ENCODE data around the gene SLC22A13. TPM values are rescaled to one million over a fixed set of nuclear protein-coding genes. Genes with fewer than 3 reads are reported as not detected.

Gene SLC22A13
- total RNA-seq, 4 donors from 2014 or later = 0.13 to 0.17 TPM; not detected in 2

DNA sequence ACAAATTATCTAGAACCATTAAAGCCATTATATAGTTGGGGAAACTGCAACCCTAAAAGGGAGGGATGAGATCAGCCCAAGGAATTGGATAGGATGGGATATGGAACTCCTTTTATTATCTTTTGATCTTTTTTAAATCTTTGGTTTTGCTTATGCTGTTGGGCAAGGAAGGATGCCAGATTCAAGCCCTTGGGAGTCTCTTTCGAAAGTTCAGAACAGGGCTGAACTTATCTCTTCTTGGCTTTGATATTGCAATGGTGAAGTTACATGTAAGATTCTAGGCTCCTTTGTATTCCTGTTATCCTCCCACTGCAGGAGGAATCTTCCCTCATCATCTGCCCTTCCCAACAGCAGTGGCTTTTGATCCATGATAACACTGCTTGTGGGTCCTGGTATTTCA lies 10.0 kb upstream of the SLC22A13 start:
- TF ChIP-seq, protein P1, sequence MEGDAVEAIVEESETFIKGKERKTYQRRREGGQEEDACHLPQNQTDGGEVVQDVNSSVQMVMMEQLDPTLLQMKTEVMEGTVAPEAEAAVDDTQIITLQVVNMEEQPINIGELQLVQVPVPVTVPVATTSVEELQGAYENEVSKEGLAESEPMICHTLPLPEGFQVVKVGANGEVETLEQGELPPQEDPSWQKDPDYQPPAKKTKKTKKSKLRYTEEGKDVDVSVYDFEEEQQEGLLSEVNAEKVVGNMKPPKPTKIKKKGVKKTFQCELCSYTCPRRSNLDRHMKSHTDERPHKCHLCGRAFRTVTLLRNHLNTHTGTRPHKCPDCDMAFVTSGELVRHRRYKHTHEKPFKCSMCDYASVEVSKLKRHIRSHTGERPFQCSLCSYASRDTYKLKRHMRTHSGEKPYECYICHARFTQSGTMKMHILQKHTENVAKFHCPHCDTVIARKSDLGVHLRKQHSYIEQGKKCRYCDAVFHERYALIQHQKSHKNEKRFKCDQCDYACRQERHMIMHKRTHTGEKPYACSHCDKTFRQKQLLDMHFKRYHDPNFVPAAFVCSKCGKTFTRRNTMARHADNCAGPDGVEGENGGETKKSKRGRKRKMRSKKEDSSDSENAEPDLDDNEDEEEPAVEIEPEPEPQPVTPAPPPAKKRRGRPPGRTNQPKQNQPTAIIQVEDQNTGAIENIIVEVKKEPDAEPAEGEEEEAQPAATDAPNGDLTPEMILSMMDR (IDR thresholded peaks at IDR 0.05) = no peak
- no peak for TF ChIP-seq POLR2A (IDR thresholded peaks at IDR 0.05)
- intact Hi-C loops (cut with DNase I; ENCODE audit: low total_unique reads) = no loop called here
- DNase-seq (ENCODE audit: low spot score in 2 of 2) = no peak
- H3K4me3 ChIP-seq (ENCODE audit: low read depth, poor library complexity, severe bottlenecking) = no peak overlapping the region
- 67 to 73% methylated on average over 1 of the region's 1 CpG for WGBS, 2 donors

DNA sequence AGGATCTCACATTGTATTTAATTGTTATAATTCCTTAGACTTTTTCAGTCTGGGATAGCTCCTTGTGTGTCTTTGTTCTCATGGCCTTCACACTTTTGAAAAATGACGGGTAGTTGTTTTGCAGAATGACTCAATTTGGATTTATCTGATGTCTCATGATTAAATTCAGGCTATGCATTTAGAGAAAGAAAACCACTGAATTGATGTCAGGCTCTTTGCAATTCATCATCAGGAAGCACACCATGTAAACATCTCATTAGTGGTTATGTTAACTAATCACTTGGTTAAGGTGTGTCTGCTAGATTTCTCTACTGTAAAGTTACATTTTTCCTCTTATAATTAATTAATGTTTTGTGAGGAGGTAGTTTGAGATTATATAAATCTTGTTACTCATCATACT lies 8.0 kb upstream of the SLC22A13 start:
- DNase-seq (ENCODE audit: low spot score in 2 of 2) = no peak
- intact Hi-C loops (cut with DNase I; ENCODE audit: low total_unique reads) = no loop called here
- no peak overlapping the region for H3K4me3 ChIP-seq (ENCODE audit: low read depth, poor library complexity, severe bottlenecking)

DNA sequence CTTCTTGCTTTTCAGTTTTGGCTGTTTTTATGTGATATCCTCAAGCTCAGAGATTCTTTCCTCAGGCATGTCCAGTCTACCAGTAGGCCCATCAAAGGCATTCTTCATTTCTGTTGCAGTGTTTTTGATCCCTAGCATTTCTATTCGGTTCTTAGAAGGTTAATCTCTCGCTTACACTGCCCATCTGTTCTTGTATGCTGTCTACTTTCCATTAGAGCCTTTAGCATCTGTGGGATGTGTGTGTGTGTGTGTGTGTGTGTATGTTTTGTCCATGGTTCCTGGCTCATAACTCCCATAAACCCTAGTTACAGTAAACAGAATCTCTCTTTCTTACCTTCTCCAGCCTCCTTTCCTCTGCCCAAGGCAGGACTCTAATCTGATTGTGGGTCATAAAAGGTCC lies 5.1 kb upstream of the SLC22A13 start:
- no peak for DNase-seq (ENCODE audit: low spot score in 2 of 2)
- intact Hi-C loops (cut with DNase I; ENCODE audit: low total_unique reads) = no loop called here
- 96 to 98% methylated on average over 2 of the region's 2 CpGs for WGBS, 2 donors

More for the DNA sequence above, 8.0 kb upstream of the SLC22A13 start:
- WGBS, 2 donors = 72 to 89% methylated on average over 1 of the region's 1 CpG
- TF ChIP-seq, protein P1 (IDR thresholded peaks at IDR 0.05) = no peak
- no peak for TF ChIP-seq POLR2A (IDR thresholded peaks at IDR 0.05)

DNA sequence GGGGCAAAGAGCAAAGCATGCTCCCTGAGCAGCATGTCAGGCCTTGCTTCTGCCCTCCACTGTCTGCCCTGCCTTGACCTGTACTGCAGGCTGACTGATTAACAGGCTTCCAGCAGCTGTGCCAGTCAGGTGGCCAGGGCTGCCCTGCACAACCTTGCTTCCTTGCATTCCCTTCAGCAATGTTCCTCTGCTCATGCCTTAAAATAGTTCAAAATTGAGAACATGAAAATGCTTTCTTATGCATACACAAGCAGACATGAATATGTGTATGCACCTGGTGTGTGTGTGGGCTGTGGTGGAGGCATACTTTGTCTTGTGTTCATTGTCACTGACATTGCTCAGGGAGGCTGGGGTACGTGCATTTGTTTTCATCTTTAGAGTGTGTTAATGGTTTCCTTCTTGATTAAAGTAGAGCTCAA lies 1.2 kb upstream of the SLC22A13 start:
- TF ChIP-seq POLR2A (IDR thresholded peaks at IDR 0.05) = no peak
- TF ChIP-seq, protein P1 (IDR thresholded peaks at IDR 0.05) = no peak
- DNase-seq (ENCODE audit: low spot score in 2 of 2) = no peak
- intact Hi-C loops (cut with DNase I; ENCODE audit: low total_unique reads) = no loop called here
- no peak overlapping the region for H3K4me3 ChIP-seq (ENCODE audit: low read depth, poor library complexity, severe bottlenecking)
- 0% methylated on average over 1 of the region's 1 CpG for WGBS, 2 donors

More for the DNA sequence above, 5.1 kb upstream of the SLC22A13 start:
- H3K4me3 ChIP-seq (ENCODE audit: low read depth, poor library complexity, severe bottlenecking) = no peak overlapping the region
- TF ChIP-seq, protein P1 (IDR thresholded peaks at IDR 0.05) = no peak
- no peak for TF ChIP-seq POLR2A (IDR thresholded peaks at IDR 0.05)

DNA sequence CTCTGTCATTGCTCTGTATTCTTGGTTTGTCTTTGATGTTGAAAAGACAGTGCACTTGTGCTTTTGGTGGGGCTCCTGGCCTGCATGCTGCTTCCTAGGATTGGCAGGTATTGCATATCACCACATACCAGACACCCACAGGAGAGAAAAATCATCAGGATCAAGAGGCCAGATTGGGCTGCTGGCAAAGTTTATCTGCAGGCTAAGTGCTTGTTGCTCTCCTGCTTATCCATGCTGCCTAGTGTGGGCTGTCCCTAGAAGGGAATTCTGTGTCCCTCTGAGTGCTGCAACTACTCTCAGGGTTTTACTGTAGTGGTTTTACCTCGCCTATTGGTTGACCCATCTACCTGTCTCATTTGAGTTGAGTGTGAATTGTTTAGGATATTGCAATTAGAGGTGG lies 833 bp upstream of the SLC22A13 start:
- WGBS, 2 donors = 89 to 95% methylated on average over 1 of the region's 1 CpG
- no peak for DNase-seq (ENCODE audit: low spot score in 2 of 2)
- H3K4me3 ChIP-seq (ENCODE audit: low read depth, poor library complexity, severe bottlenecking) = no peak overlapping the region
- TF ChIP-seq, protein P1 (IDR thresholded peaks at IDR 0.05) = no peak
- no peak for TF ChIP-seq POLR2A (IDR thresholded peaks at IDR 0.05)
- intact Hi-C loops (cut with DNase I; ENCODE audit: low total_unique reads) = no loop called here

DNA sequence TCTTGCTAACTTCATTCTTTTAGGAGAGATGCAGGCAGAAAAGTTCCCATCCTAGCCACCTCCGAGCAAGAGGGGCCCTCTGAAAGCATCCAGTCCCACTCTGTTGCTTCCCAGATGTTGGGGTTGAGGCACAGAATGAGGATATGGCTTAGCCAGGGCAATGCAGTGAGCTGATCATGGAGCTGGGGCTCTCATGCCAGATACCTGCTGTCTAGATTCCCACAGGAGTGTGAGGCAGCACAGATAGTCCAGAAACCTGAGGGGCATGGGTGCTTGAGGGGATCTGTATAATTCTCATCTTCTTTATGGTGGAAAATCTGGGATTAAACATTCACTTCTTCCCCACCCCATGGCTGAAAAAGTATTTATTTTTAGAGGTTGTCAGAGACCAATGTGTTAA lies 1.2 kb downstream of the SLC22A13 start:
- 87 to 94% methylated on average over 1 of the region's 1 CpG for WGBS, 2 donors
- DNase-seq (ENCODE audit: low spot score in 2 of 2) = no peak
- intact Hi-C loops (cut with DNase I; ENCODE audit: low total_unique reads) = no loop called here
- H3K4me3 ChIP-seq (ENCODE audit: low read depth, poor library complexity, severe bottlenecking) = no peak overlapping the region
- TF ChIP-seq, protein P1 (IDR thresholded peaks at IDR 0.05) = no peak
- TF ChIP-seq POLR2A (IDR thresholded peaks at IDR 0.05) = no peak
